Measurements from ENCODE around the gene PER2. TPM values are rescaled to one million over a fixed set of nuclear protein-coding genes. Genes with fewer than 3 reads are reported as not detected.
A peak's percentile ranks its signal among the peaks of the same experiment; 100 is the strongest.

Gene PER2
- total and polyA plus RNA-seq, 2 of the 13 experiments (the other 11 are each of a cell fraction or from before 2014, with no cell fraction given) = 5.1 to 9.4 TPM

DNA sequence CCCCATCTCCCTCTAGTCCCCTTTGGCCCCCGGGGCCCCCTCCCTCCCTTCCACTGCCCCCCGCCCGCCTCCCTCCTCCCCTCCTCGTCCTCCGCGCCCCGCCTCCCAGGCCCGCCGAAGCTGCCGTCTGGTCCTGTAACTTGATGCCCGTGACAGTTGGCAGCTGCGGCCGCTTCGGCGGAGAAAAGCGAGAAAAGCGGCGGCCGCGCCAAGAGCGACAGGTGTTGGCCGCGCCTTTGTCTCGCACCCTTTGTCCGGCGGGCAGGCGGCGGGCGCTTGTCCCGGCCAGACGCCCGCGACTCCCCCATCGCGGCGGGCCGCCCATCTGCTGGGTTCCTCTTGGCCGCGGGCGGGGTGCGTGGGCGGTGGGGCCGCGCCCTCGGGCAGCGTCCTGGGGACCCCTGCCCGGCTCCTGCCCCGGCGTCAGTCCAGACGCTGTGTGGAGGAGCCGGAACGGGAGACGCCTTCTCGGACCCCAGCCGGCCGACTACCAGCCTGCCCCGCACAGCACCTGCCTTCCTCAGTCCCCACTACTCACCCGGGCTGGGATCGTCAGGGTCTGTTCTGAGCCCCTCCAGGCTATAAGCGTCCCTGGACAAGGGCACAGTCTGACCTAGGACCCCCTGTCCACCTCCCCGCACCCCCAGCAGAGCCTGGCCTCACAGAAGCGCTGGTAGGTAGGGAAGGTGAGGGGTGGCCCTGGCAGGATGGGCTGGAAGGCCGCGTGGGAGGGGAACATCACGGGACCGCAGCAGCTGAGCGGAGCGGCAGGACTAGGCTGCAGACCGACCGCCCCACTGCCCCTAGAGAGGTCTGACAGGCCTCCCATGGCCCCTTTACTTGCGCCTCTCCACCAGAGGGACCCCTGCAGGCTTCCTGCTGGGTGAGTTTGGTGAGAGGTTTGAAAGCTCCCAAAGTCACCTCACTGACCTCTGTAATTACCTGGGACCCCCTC is 47.4 kb downstream of the PER2 start (continued):
- TF ChIP-seq, protein P1, sequence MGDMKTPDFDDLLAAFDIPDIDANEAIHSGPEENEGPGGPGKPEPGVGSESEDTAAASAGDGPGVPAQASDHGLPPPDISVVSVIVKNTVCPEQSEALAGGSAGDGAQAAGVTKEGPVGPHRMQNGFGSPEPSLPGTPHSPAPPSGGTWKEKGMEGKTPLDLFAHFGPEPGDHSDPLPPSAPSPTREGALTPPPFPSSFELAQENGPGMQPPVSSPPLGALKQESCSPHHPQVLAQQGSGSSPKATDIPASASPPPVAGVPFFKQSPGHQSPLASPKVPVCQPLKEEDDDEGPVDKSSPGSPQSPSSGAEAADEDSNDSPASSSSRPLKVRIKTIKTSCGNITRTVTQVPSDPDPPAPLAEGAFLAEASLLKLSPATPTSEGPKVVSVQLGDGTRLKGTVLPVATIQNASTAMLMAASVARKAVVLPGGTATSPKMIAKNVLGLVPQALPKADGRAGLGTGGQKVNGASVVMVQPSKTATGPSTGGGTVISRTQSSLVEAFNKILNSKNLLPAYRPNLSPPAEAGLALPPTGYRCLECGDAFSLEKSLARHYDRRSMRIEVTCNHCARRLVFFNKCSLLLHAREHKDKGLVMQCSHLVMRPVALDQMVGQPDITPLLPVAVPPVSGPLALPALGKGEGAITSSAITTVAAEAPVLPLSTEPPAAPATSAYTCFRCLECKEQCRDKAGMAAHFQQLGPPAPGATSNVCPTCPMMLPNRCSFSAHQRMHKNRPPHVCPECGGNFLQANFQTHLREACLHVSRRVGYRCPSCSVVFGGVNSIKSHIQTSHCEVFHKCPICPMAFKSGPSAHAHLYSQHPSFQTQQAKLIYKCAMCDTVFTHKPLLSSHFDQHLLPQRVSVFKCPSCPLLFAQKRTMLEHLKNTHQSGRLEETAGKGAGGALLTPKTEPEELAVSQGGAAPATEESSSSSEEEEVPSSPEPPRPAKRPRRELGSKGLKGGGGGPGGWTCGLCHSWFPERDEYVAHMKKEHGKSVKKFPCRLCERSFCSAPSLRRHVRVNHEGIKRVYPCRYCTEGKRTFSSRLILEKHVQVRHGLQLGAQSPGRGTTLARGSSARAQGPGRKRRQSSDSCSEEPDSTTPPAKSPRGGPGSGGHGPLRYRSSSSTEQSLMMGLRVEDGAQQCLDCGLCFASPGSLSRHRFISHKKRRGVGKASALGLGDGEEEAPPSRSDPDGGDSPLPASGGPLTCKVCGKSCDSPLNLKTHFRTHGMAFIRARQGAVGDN (CRISPR knock-in tag; IDR thresholded peaks at IDR 0.05) = 0 out of 2 replicates have a peak, but pooled peaks have one; percentile 28
- TF ChIP-seq GABPB1 (CRISPR knock-in tag; IDR thresholded peaks at IDR 0.05) = no peak
- peak; percentile 31; the same call in 1 of the 2 replicates for TF ChIP-seq ZBTB38 (CRISPR knock-in tag; IDR thresholded peaks at IDR 0.05)
- no peak for TF ChIP-seq TBP (CRISPR knock-in tag; IDR thresholded peaks at IDR 0.05)
- TF ChIP-seq ZNF253 (CRISPR knock-in tag; IDR thresholded peaks at IDR 0.05; ENCODE audit: borderline replicate concordance) = no peak
- TF ChIP-seq MAZ (IDR thresholded peaks at IDR 0.05; ENCODE audit: borderline replicate concordance, low read depth, low read length) = no peak
- TF ChIP-seq MAZ (CRISPR knock-in tag; IDR thresholded peaks at IDR 0.05; ENCODE audit: low read depth) = 0 out of 2 replicates have a peak, but pooled peaks have one; percentile 28
- TF ChIP-seq SAP130 (CRISPR knock-in tag; IDR thresholded peaks at IDR 0.05; ENCODE audit: low read depth) = peak; percentile 26; the same call in 1 of the 2 replicates
